Chondrocyte (in vitro differentiated cells): Measurements from ENCODE around the gene TMEM240. TPM values are rescaled to one million over a fixed set of nuclear protein-coding genes. Genes with fewer than 3 reads are reported as not detected.

Source experiments
- DNase-seq: peaks from one replicate; pipeline ENCODE4 v3.0.0; 2021; ENCODE audit warnings: mixed read lengths, low spot score
- H3K27ac Mint-ChIP-seq: one replicate; pipeline ENCODE4 v1.8.0; 2021; ENCODE audit warnings: mild to moderate bottlenecking, moderate library complexity, mixed read lengths; ENCODE audit not compliant: unreplicated experiment
- H3K27me3 Mint-ChIP-seq: 2 replicates; pipeline ENCODE4 v1.8.0; 2021; ENCODE audit warnings: low read depth, mixed read lengths
- H3K36me3 Mint-ChIP-seq: 2 replicates; pipeline ENCODE4 v1.8.0; 2021; ENCODE audit warnings: low read depth, mixed read lengths
- H3K4me1 Mint-ChIP-seq: 2 replicates; pipeline ENCODE4 v1.8.0; 2021; ENCODE audit warnings: low read depth, mild to moderate bottlenecking, mixed read lengths
- H3K4me3 Mint-ChIP-seq: one replicate; pipeline ENCODE4 v1.8.0; 2021; ENCODE audit warnings: mild to moderate bottlenecking, moderate library complexity, mixed read lengths; ENCODE audit not compliant: unreplicated experiment
- H3K9me3 Mint-ChIP-seq: 2 replicates; pipeline ENCODE4 v1.8.0; 2021; ENCODE audit warnings: low read depth, mixed read lengths
- total RNA-seq: library from RNA; stranded (reverse); gene quantifications from 3 replicates; pipeline ENCODE4 v1.2.1, GENCODE V29; 2021
- TF ChIP-seq, protein P1 (sequence below): fragments of 200-600 bp; sonication (generic); IDR thresholded peaks from 2 replicates; pipeline ENCODE4 v1.5.0; 2021; ENCODE audit warnings: antibody characterized with exemption, mild to moderate bottlenecking, moderate library complexity

Gene TMEM240
- total RNA-seq, 1 donor from 2014 or later, result 6.1 TPM

DNA sequence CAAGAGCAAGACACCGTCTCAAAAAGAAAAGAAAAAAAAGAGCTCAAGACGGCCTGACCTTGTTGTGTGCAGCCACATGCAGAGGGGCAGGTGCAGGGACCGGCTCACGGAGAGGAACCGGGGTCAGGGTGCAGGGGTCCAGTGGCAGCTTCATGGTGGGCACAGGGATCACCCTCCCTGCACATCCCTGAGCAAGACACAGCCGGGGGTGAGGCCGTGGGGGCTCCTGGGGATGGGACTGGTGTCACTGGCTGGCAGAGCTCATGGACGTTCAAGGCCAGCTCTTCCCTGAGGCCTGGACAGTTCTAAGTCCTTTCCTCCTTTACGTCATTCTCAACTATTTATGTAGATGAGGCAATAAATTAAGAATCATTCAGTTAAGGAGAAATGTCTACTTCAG, 6.6 kb upstream of the TMEM240 start:
- Mint-ChIP-seq H3K36me3 (no peaks in the 10 kb centered on the region), H3K9me3 (no peaks in the 10 kb centered on the region), H3K4me3 (no peak overlapping the region), H3K27me3 (no peaks in the 10 kb centered on the region), H3K27ac (no peak overlapping the region), H3K4me1 (peaks cover 15% of the 10 kb centered on the region)
- TF ChIP-seq, protein P1, sequence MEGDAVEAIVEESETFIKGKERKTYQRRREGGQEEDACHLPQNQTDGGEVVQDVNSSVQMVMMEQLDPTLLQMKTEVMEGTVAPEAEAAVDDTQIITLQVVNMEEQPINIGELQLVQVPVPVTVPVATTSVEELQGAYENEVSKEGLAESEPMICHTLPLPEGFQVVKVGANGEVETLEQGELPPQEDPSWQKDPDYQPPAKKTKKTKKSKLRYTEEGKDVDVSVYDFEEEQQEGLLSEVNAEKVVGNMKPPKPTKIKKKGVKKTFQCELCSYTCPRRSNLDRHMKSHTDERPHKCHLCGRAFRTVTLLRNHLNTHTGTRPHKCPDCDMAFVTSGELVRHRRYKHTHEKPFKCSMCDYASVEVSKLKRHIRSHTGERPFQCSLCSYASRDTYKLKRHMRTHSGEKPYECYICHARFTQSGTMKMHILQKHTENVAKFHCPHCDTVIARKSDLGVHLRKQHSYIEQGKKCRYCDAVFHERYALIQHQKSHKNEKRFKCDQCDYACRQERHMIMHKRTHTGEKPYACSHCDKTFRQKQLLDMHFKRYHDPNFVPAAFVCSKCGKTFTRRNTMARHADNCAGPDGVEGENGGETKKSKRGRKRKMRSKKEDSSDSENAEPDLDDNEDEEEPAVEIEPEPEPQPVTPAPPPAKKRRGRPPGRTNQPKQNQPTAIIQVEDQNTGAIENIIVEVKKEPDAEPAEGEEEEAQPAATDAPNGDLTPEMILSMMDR, result no peak
- DNase-seq, result no peak

DNA sequence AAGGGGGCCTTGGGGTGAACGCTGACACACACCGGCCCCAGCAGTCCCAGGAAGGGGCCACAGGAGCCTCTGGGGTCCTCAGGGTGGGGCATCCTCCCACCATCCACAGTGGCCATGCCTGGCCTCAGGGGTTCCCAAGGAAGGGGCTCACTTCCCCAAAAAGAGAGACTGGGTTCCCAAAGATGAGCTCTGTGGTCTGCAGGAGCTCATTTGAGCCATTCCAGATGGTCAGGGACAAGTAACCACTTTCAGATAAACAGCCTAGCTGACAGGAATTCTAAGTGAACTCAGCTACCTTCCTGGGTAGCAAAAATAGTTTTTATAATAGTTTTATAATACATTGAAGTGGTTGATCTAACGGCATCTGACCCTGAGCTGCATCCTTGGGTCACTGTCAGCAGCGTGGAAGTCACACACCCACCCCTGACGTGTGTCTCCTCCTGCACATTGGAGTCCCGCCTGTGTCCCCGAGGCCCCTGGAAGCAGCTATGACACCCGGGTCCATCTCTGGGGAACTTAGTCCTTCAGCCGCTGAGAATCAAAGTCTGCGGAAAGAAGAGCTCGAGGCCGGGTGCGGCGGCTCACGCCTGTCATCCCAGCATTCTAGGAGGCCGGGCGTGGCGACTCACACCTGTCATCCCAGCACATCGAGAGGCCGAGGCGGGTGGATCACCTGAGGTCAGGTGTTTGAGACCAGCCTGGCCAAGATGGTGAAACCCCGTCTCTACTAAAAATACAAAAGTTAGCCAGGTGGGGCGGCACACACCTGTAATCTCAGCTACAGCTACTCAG, 5.7 kb upstream of the TMEM240 start:
- Mint-ChIP-seq H3K4me3 (no peak overlapping the region), H3K9me3 (no peaks in the 10 kb centered on the region), H3K4me1 (peaks cover 6% of the 10 kb centered on the region), H3K36me3 (peaks cover 5% of the 10 kb centered on the region), H3K27me3 (no peaks in the 10 kb centered on the region), H3K27ac (no peak overlapping the region)
- no peak for DNase-seq
- TF ChIP-seq, protein P1, result no peak

DNA sequence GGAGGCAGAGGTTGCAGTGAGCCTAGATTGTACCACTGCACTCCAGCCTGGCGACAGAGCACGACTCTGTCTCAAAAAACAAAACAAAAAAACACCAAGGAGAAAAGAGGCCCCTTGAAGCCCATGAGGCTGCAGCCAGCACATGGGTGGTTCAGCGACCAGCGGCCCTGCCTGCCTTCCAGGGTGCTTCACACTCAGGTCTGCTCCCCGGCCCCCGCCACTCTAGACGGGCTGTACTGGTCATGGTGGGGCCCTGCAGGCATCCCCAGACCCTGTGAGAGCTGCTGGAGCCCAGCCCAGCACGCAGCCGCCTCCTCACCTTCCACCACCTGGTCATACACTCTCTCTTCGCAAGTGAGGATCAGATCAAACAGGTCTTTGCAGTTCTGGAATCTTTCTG, 4.1 kb upstream of the TMEM240 start:
- no peak for DNase-seq
- Mint-ChIP-seq H3K36me3 (peaks cover 5% of the 10 kb centered on the region), H3K4me1 (no peaks in the 10 kb centered on the region), H3K27me3 (no peaks in the 10 kb centered on the region), H3K27ac (no peak overlapping the region), H3K9me3 (no peaks in the 10 kb centered on the region), H3K4me3 (no peak overlapping the region)
- TF ChIP-seq, protein P1, result no peak

DNA sequence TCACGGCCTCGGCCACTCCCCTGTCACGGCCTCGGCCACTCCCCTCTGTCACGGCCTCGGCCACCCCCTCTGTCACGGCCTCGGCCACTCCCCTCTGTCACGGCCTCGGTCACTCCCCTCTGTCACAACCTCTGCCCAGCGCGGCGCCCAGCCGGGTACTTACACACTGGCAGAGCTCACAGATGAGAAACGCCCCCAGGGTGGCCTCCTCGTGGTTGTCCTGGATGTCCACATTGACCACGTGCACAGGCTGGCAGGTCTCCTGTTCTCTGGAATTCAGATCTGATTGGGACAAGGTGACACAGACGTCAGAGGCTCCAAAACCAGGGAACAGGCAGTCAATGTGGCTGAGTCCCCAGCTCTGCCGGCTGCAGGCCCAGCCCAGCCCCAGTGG, 3.3 kb upstream of the TMEM240 start:
- Mint-ChIP-seq H3K27ac (no peak overlapping the region), H3K9me3 (no peaks in the 10 kb centered on the region), H3K4me1 (peaks cover 2% of the 10 kb centered on the region), H3K4me3 (no peak overlapping the region), H3K27me3 (no peaks in the 10 kb centered on the region), H3K36me3 (peaks cover 5% of the 10 kb centered on the region)
- no peak for DNase-seq
- TF ChIP-seq, protein P1, result no peak

DNA sequence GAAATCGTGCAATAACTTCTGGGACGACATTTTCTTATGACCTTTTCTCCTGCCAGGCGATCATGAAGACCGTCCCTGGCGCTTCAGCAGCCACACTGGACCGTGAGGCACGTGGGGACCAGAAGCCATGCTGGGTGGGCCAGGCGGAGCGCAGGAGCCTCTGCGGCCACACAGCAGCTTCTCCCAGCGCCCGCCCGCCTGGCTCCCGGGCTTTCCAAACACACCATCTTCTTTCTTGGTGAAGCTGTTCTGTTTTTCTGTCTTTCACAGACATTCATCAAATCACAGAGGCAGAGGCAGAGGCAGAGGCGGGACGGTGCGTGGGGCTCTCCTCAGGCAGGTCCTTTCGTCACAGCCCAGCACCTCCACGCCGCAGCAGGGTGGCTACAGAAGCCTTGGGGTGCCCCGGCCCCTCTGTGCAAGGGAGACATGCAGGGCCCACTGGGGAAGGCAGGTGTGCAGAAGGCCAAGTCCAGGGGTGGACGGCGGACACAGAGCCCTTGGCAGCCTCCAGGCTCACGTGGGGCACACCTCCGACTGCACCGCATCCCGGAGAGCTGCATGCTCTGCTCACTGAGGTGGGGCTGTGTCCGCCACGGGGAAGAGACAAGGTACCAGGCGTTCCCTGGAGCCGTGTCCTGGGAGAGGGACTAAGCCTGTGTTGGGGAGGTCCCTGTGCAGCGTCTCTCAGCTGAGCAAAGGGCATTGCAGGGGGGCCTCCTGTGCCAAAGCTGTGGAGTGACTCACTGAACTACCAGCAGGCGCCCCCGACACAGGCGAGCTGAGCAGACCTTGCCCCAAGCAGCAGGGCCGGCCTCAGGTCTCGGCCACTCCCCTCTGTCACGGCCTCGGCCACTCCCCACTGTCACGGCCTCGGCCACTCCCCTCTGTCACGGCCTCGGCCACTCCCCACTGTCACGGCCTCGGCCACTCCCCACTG, 2.6 kb upstream of the TMEM240 start:
- H3K4me3 Mint-ChIP-seq, result no peak overlapping the region
- H3K4me1 Mint-ChIP-seq, result peaks cover 4% of the 10 kb centered on the region
- TF ChIP-seq, protein P1, result no peak
- no peak overlapping the region for H3K27ac Mint-ChIP-seq
- H3K9me3 Mint-ChIP-seq, result no peaks in the 10 kb centered on the region
- peaks cover 5% of the 10 kb centered on the region for H3K36me3 Mint-ChIP-seq
- no peak for DNase-seq
- no peaks in the 10 kb centered on the region for H3K27me3 Mint-ChIP-seq
